ENCODE results near the gene PRND.

PRND gene

GRCh38 chr20:4708856-4709255, 12.9 kb upstream of the PRND start:
- no peak for TF ChIP-seq CTCF (IDR thresholded peaks at IDR 0.05; ENCODE audit: low read depth, low read length)
- no peak for TF ChIP-seq MYC (IDR thresholded peaks at IDR 0.05; ENCODE audit: low read depth, low read length)
- TF ChIP-seq POLR2A (IDR thresholded peaks at IDR 0.05; ENCODE audit: extremely low read depth, insufficient read length) = no peak
- no peak for TF ChIP-seq MAX (IDR thresholded peaks at IDR 0.05; ENCODE audit: low read depth, low read length)
- DNase-seq (ENCODE audit: low read depth) = no peak
- no peak overlapping the region for H3K4me3 ChIP-seq (ENCODE audit: low read depth, low read length)

GRCh38 chr20:4709261-4710105, 12.2 kb upstream of the PRND start:
- TF ChIP-seq CTCF (IDR thresholded peaks at IDR 0.05; ENCODE audit: low read depth, low read length) = no peak
- no peak for TF ChIP-seq POLR2A (IDR thresholded peaks at IDR 0.05; ENCODE audit: extremely low read depth, insufficient read length)
- TF ChIP-seq MAX (IDR thresholded peaks at IDR 0.05; ENCODE audit: low read depth, low read length) = no peak
- TF ChIP-seq MYC (IDR thresholded peaks at IDR 0.05; ENCODE audit: low read depth, low read length) = no peak
- no peak for DNase-seq (ENCODE audit: low read depth)
- H3K4me3 ChIP-seq (ENCODE audit: low read depth, low read length) = no peak overlapping the region

GRCh38 chr20:4710106-4710475, 11.6 kb upstream of the PRND start:
- H3K4me3 ChIP-seq (ENCODE audit: low read depth, low read length) = no peak overlapping the region
- TF ChIP-seq MYC (IDR thresholded peaks at IDR 0.05; ENCODE audit: low read depth, low read length) (no peak), MAX (IDR thresholded peaks at IDR 0.05; ENCODE audit: low read depth, low read length) (no peak), CTCF (IDR thresholded peaks at IDR 0.05; ENCODE audit: low read depth, low read length) (no peak), POLR2A (IDR thresholded peaks at IDR 0.05; ENCODE audit: extremely low read depth, insufficient read length) (no peak)
- DNase-seq (ENCODE audit: low read depth) = no peak

GRCh38 chr20:4711511-4711910, 10.2 kb upstream of the PRND start:
- H3K4me3 ChIP-seq (ENCODE audit: low read depth, low read length) = no peak overlapping the region
- DNase-seq (ENCODE audit: low read depth) = peak; percentile 22
- no peak for TF ChIP-seq CTCF (IDR thresholded peaks at IDR 0.05; ENCODE audit: low read depth, low read length)
- TF ChIP-seq MAX (IDR thresholded peaks at IDR 0.05; ENCODE audit: low read depth, low read length) = no peak
- TF ChIP-seq POLR2A (IDR thresholded peaks at IDR 0.05; ENCODE audit: extremely low read depth, insufficient read length) = no peak
- no peak for TF ChIP-seq MYC (IDR thresholded peaks at IDR 0.05; ENCODE audit: low read depth, low read length)

- no peak overlapping the region for H3K4me3 ChIP-seq (ENCODE audit: low read depth, low read length)
- no peak for TF ChIP-seq MYC (IDR thresholded peaks at IDR 0.05; ENCODE audit: low read depth, low read length)
- no peak for TF ChIP-seq POLR2A (IDR thresholded peaks at IDR 0.05; ENCODE audit: extremely low read depth, insufficient read length)
- no peak for TF ChIP-seq CTCF (IDR thresholded peaks at IDR 0.05; ENCODE audit: low read depth, low read length)
- no peak for TF ChIP-seq MAX (IDR thresholded peaks at IDR 0.05; ENCODE audit: low read depth, low read length)
- no peak for DNase-seq (ENCODE audit: low read depth)
These were observed 8.3 kb upstream of the PRND start for GRCh38 chr20:4713401-4713800.
